ENCODE data around the gene TMEM217. TPM values are rescaled to one million over a fixed set of nuclear protein-coding genes. Genes with fewer than 3 reads are reported as not detected.

TMEM217 gene
- total RNA-seq, 2 experiments from 2014 or later, result 3.5 to 4.9 TPM

DNA sequence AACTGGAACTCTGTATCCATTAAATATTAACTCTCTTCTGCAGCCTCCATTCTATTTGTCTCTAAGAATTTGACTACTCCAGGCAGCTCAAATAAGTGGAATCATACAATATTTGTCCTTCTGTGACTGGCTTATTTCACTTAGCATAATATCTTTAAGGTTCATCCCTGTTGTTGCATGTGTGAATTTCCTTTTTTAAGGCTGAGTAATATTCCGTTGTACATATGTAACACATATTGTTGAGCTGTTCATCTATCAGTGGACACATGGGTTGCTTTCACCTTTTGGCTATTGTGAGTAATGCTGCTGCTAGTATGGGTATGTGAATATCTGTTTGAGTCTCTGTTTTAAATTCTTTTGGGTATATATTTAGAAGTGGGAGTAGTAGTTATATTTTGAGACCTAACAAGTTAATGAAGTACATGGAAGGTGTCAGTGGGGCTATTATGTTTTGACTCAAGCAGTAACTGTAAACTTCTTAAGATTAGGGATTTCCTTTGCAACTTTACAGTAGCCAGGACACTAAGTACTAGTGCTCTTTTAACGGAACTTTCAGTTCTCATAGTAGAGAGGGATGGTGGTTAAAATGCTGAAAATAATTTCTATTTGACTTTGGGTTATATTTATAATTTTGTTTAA, 29.7 kb upstream of the TMEM217 start:
- H3K27ac Mint-ChIP-seq, result no peak overlapping the region
- no peaks in the 10 kb centered on the region for H3K27me3 Mint-ChIP-seq
- no peak overlapping the region for H3K4me3 Mint-ChIP-seq
- peaks cover 27% of the 10 kb centered on the region for H3K36me3 Mint-ChIP-seq
- no peaks in the 10 kb centered on the region for H3K9me3 Mint-ChIP-seq
- peaks cover 14% of the 10 kb centered on the region for H3K4me1 Mint-ChIP-seq
- DNase-seq, result no peak

DNA sequence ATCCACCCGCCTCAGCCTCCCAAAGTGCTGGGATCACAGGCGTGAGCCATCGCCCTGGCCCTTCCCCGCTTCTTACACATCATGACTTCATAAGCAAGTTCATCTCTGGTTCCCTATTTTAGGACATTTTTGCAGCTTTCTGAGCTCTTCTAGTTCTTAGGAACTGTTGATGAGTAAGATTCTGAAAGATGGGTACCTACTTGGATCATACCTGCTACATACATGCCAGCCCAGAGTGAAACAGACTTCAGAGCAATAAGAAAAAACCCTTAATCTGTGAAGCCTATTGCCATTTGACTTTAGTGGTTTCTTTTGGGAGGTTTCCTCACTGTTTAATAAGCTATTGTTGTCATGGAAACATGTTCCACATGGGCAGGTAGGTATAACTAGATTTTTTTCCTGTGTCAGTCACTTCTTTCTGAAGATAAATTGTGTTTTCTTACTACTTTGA, 27.9 kb upstream of the TMEM217 start:
- H3K36me3 Mint-ChIP-seq, result peaks cover 18% of the 10 kb centered on the region
- no peaks in the 10 kb centered on the region for H3K9me3 Mint-ChIP-seq
- no peaks in the 10 kb centered on the region for H3K27me3 Mint-ChIP-seq
- no peak overlapping the region for H3K4me3 Mint-ChIP-seq
- peaks cover 14% of the 10 kb centered on the region for H3K4me1 Mint-ChIP-seq
- H3K27ac Mint-ChIP-seq, result no peak overlapping the region
- DNase-seq, result no peak

DNA sequence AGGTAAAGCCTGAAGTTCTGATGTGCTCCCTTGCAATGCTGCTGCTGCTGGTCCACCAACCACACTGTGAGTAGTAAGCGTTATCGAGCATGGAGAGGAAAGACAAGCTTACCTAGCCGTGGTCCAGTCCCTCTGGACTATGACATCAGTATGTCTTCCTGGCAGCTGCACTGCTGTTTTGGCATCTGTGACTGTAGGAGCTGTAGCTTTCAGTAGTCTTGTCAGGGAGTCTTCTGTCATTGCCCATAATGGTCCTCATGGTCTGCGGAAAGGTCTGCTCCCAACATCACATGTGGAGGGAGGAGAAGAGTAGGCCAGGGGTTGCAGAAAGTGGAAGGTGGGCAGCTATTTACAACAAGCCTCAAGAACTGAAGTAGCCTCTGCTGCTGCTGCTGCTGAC, 26.8 kb upstream of the TMEM217 start:
- no peaks in the 10 kb centered on the region for H3K9me3 Mint-ChIP-seq
- no peaks in the 10 kb centered on the region for H3K27me3 Mint-ChIP-seq
- no peak overlapping the region for H3K27ac Mint-ChIP-seq
- no peak for DNase-seq
- peaks cover 9% of the 10 kb centered on the region for H3K4me1 Mint-ChIP-seq
- H3K4me3 Mint-ChIP-seq, result no peak overlapping the region
- peaks cover 15% of the 10 kb centered on the region for H3K36me3 Mint-ChIP-seq

DNA sequence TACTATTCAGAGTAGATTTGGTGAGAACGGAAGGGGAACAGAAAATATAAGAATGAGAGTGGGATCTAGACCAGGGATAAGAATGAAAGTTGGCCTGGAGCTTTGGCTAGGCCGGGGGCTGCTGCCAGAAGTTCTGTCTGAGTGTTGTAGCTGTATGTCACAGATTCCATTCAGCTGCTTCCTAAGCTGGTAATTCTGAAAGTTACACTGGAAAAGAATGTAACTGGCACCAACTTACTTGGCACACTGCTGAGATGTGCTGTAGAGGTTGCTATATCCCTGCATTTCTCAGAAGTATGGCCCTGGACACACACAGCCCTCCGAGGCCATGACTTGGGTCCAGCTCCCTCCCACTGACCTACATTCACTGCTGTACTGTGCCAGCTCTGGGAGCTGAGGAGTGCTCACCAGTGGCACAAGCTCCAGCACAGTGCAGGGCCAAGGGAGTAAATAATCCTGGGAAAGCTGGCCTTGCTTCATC, 25.8 kb upstream of the TMEM217 start:
- Mint-ChIP-seq H3K27me3 (no peaks in the 10 kb centered on the region), H3K27ac (no peak overlapping the region), H3K36me3 (peaks cover 15% of the 10 kb centered on the region), H3K4me1 (no peaks in the 10 kb centered on the region), H3K4me3 (no peak overlapping the region), H3K9me3 (no peaks in the 10 kb centered on the region)
- no peak for DNase-seq

DNA sequence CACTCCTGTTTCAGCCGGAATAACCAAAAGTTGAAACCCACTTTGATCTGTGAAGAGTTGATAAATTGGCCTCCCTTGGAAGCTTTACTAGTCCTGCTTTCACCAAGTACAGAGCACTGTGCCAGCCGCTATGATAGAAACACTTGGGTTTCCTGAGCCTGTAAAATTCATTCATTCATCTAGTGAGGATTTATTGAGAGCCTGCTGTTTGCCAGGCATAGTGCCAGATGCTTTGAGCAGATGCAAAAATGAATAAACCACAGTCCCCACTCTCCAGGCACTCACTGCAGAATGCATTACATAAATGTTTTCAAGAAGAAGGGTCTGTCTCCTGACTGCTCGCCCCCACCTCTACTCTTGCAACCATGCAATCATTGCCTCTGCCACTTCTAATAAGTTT, 25.3 kb upstream of the TMEM217 start:
- Mint-ChIP-seq H3K9me3 (no peaks in the 10 kb centered on the region), H3K36me3 (peaks cover 15% of the 10 kb centered on the region), H3K27me3 (no peaks in the 10 kb centered on the region), H3K4me3 (no peak overlapping the region), H3K4me1 (no peaks in the 10 kb centered on the region), H3K27ac (no peak overlapping the region)
- DNase-seq, result no peak

DNA sequence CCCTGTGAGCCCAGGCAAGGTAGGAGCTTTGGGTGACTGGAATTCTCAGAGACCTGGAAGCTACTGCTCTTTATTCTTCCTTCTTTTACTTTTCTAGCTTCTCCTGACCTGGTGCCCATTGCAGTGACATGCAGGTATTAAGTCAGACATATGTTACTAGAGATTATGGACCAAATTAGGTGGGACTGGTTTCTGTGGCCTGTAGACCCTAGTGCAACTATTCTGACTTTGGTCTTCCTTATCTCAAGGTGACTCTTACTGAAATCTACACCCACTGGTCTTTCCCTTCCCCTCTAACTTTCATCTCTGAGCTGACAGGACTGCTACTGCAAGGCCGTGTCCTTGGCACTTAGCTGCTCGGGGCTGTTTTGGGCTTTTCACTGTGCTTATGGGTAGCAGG, 24.4 kb upstream of the TMEM217 start:
- Mint-ChIP-seq H3K36me3 (peaks cover 8% of the 10 kb centered on the region), H3K27me3 (no peaks in the 10 kb centered on the region)

DNA sequence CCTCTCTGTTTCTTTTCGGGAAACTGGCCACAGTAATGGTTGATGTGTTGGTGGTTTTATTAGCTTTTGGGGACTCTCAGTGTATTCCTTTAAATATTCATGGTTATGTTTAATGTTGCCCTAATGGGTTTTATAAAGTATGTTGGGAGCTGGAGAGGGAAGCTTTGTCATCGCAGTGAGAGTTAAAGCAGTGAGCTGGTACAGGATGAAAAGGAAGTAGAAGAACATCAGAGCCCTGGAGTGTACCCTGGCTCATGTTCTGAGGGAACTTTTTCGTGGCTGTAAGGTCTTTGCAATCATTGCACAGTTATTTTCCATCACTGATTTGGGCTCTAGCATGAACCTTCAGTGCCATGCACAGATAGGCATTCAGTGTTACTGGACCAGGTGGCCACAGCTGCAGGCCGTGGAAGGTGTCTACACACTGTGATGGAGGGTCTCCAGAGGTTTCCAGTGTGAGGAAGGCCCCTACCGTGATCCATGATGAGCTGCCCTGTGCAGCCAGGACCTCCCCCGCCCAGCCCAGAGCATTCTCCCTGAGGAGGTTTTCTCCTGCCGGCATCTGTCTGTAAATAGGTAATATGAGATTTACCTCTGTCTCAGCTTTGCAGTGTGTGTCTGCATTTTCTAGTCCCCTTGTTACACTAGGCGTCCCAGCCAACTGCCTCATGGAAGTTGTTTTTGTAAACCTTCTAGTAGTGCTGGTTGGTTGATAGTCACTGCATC, 22.4 kb upstream of the TMEM217 start:
- H3K27me3 Mint-ChIP-seq, result no peaks in the 10 kb centered on the region
- DNase-seq, result no peak
- peaks cover 12% of the 10 kb centered on the region for H3K36me3 Mint-ChIP-seq
- no peaks in the 10 kb centered on the region for H3K9me3 Mint-ChIP-seq
- peaks cover 15% of the 10 kb centered on the region for H3K4me1 Mint-ChIP-seq
- H3K27ac Mint-ChIP-seq, result no peak overlapping the region
- H3K4me3 Mint-ChIP-seq, result no peak overlapping the region

More for the DNA sequence above, 24.4 kb upstream of the TMEM217 start:
- Mint-ChIP-seq H3K4me1 (no peaks in the 10 kb centered on the region), H3K9me3 (no peaks in the 10 kb centered on the region), H3K27ac (no peak overlapping the region), H3K4me3 (no peak overlapping the region)
- DNase-seq, result no peak

DNA sequence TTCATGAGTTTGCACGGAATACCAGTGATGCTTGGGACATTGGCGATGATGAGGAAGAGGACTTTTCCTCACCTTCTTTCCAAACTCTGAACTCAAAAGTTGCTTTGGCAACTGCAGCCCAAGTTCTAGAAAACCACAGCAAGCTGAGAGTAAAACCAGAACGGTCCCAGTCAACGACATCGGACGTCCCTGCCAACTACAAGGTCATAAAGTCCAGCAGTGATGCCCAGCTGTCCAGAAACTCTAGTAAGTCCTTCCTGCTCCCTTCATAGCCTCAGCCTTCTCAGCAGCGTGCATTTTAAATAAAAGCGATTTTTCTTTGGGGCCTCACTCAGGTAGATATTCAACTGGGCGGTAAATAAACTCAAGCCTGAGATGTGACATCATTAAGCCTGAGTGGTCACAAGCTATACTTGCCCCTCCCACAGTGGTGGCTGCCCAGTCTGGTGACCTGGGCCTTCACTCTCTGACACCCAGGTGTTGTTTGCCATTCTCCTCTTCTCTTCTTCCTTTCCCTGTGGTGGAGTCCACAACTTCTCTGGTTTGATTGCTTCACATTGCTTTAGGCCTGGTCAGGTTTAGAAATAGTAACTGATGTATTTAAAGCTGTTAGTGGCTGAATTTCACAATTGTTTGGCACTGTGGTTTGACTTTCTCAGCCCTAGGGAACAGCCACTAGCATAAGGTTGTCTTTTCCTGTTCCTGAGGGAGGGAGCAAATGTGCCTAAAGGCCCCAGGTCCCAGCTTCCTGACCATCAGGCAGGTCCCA, 21.6 kb upstream of the TMEM217 start:
- Mint-ChIP-seq H3K9me3 (no peaks in the 10 kb centered on the region), H3K27ac (no peak overlapping the region), H3K4me3 (no peak overlapping the region), H3K36me3 (peaks cover 11% of the 10 kb centered on the region), H3K27me3 (no peaks in the 10 kb centered on the region), H3K4me1 (peaks cover 19% of the 10 kb centered on the region)
- no peak for DNase-seq

DNA sequence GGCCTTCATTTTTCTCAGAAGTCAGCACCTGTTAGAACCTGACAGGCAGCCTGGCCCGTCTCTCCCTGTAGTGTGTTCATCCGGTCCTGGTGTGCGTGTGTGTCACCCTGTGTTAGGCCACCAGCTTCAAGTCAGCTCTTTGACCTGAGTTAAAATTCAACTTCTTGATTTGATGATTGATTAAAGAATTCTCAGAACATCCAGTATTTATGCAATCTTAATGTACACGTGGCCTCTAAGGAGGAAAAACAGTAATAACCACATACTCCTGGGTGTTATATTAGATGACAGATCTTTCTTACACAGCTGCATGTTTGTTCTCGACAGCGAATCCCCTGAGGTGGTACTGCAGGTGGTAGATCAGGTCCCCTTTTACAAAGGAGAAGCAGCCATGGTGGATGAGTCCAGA, 19.1 kb upstream of the TMEM217 start:
- Mint-ChIP-seq H3K9me3 (no peaks in the 10 kb centered on the region), H3K4me1 (peaks cover 40% of the 10 kb centered on the region), H3K4me3 (no peak overlapping the region), H3K36me3 (peaks cover 17% of the 10 kb centered on the region), H3K27ac (no peak overlapping the region), H3K27me3 (no peaks in the 10 kb centered on the region)
- DNase-seq, result no peak

DNA sequence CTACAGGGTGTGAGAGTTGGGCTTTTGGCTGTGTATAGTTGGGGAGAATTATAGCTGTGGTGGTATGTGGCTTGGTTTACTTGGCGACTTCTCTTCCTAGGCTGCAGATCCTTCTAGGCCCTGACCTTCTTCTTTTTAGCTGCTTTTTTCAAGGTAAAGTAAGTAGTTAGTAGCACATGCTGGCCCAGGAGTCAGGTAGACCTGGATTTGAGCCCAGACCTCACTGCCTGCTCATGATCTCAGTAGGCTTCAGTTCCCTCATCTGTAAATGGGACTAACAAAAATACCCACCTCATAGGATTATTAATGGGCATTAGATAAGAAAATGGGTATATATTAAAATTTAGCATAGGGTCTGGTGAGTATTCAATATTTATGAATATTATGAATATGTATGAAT, 17.4 kb upstream of the TMEM217 start:
- Mint-ChIP-seq H3K36me3 (peaks cover 24% of the 10 kb centered on the region), H3K27ac (no peak overlapping the region), H3K9me3 (no peaks in the 10 kb centered on the region), H3K4me1 (peaks cover 42% of the 10 kb centered on the region), H3K27me3 (no peaks in the 10 kb centered on the region), H3K4me3 (no peak overlapping the region)
- no peak for DNase-seq

DNA sequence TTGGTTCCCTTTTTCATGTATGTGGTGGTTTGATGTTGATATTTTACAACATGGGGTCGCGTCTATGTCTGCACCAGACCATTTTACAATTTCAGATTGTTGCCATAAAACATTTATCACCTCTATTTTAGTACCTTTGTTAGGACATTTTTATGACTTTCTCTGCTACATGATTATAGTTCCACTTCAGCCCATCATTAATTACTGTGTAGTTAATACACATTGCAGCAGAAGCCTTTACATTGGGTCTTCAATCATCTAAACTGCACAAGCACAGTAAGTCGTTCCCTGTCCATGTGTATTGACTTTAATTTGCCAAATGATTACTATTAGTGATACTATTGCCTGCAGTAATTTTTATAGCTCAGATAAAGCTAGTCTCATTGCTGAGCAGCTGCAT, 15.7 kb upstream of the TMEM217 start:
- DNase-seq, result no peak
- Mint-ChIP-seq H3K9me3 (no peaks in the 10 kb centered on the region), H3K36me3 (peaks cover 31% of the 10 kb centered on the region), H3K27me3 (no peaks in the 10 kb centered on the region), H3K4me1 (peaks cover 42% of the 10 kb centered on the region), H3K4me3 (peak overlapping the region; percentile 16), H3K27ac (peak overlapping the region; percentile 50)

DNA sequence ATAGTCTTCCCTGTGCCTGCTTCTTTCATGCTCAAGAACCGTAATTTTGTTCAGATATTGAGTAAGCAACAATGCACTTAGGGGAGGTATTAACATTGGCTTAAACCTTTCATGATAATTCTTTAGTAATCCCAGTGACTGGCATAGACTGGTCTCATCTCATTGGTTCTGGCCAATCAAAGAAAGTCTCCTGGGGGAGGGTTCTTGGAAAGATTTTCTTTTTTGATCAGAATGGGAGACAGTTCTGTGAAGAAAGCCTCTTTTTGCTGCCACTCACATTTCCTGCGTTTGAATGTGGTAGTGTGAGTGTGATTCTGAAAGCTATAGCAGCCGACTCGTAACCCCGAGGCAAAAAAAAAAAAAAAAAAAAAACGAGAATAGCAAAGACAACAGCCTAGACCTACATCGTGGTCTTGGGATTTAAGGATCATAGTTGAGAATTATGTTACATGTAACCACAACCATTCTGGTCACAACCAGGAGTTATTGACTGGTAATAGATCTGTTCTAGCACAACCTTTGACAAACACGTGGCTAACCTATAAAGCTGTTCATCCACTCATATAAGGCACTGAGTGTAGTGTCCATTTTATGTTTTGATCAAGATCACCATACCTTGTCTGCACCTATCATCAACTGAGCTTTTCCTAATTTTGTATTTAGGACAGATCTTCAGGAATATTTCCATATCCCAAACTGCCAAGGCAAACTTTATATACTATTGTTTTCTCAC, 15.1 kb upstream of the TMEM217 start:
- Mint-ChIP-seq H3K9me3 (no peaks in the 10 kb centered on the region), H3K27ac (peak overlapping the region; percentile 50), H3K4me1 (peaks cover 42% of the 10 kb centered on the region), H3K27me3 (no peaks in the 10 kb centered on the region), H3K4me3 (peak overlapping the region; percentile 16), H3K36me3 (peaks cover 32% of the 10 kb centered on the region)
- no peak for DNase-seq

DNA sequence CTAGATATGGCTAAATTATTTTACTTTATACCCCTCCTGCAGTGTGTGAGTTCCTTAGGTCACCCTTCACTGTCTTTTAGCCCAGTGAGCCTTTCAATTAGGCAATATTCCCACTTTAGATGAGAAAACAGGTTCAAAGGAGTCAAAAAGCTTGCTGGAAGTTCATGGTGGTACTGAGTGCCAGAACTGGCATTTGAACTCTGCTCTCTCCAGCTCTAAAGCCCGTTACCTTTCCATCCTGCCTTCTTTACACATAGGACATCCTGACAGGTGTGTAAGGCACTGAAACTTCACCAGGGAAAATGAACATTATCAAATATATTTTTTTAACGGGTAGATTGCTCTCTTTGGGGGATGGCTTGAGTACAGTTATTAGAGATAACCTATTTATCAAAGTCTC, 11.2 kb upstream of the TMEM217 start:
- DNase-seq, result no peak
- Mint-ChIP-seq H3K4me3 (no peak overlapping the region), H3K36me3 (peaks cover 27% of the 10 kb centered on the region), H3K4me1 (peaks cover 37% of the 10 kb centered on the region), H3K27me3 (no peaks in the 10 kb centered on the region), H3K9me3 (no peaks in the 10 kb centered on the region), H3K27ac (no peak overlapping the region)

DNA sequence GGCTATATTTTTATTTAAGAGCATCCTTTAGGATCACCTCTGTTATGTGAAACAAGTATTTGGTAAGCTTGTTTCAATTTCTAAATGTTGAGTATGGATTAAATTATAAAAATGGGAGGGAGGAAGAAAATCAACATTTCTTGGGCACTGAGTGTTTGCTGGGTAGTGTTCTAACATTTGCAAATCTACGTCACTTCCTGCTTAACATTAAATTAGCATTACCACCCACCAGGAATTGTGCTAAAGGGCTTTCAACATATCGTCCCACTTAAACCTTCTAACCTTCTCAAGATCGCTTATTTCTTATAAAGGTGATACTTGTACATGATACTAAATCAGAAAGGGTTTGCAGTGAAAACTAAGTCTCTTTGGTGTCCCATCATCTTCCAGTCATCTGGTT, 7.9 kb upstream of the TMEM217 start:
- no peak overlapping the region for H3K27ac Mint-ChIP-seq
- H3K36me3 Mint-ChIP-seq, result peaks cover 30% of the 10 kb centered on the region
- H3K4me3 Mint-ChIP-seq, result no peak overlapping the region
- H3K4me1 Mint-ChIP-seq, result peaks cover 34% of the 10 kb centered on the region
- H3K9me3 Mint-ChIP-seq, result peaks cover 2% of the 10 kb centered on the region
- H3K27me3 Mint-ChIP-seq, result no peaks in the 10 kb centered on the region
- no peak for DNase-seq

DNA sequence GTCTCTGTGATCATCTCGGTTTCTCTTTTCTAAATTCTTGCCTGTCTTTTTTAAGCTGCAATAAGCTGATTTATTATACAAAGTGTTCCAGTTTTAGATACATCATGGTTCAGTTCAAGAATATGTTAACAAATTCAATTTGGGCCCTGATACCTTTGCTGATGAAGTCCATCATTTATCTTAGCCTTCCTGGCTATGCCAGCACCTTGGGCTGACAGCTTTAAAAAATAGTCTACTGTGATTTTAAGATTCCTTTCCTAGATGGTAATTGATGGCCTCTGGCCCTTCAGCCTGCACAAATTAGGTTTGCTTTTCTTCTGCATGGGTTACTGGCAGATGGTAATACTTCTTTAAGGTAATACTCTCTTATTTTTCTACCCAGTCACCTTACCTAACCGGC, 7.1 kb upstream of the TMEM217 start:
- no peaks in the 10 kb centered on the region for H3K27me3 Mint-ChIP-seq

More for the DNA sequence above, 7.1 kb upstream of the TMEM217 start:
- Mint-ChIP-seq H3K9me3 (peaks cover 2% of the 10 kb centered on the region), H3K36me3 (peaks cover 29% of the 10 kb centered on the region), H3K4me1 (peaks cover 41% of the 10 kb centered on the region), H3K27ac (no peak overlapping the region), H3K4me3 (no peak overlapping the region)
- DNase-seq, result no peak

Data from activated naive CD8-positive, alpha-beta T cell treated with anti-CD3 and anti-CD28 coated beads for 36 hours (primary cell).